ENCODE measurements around the gene AGPAT3. TPM values are rescaled to one million over a fixed set of nuclear protein-coding genes. Genes with fewer than 3 reads are reported as not detected.
A peak's percentile ranks its signal among the peaks of the same experiment; 100 is the strongest.

AGPAT3 gene
- total RNA-seq, 6 donors from 2014 or later = 55.0 to 102 (median 70.0) TPM

- peaks cover 0 to 7% (median 2%) of the 10 kb centered on the region in 4 donors for H3K4me1 ChIP-seq
- no peak for ATAC-seq (ENCODE audit: low FRiP score in 2 of 2)
- 91 to 92% methylated on average over 7 of the region's 7 CpGs for WGBS, 2 donors
- no peaks in the 10 kb centered on the region for H3K27me3 ChIP-seq
- peaks cover 9 to 60% (median 41%) of the 10 kb centered on the region in 4 donors for H3K36me3 ChIP-seq
- no peak overlapping the region for H3K27ac ChIP-seq
- TF ChIP-seq CTCF (IDR thresholded peaks at IDR 0.05) (no peak), EP300 (IDR thresholded peaks at IDR 0.05) (no peak), POLR2A (IDR thresholded peaks at IDR 0.05) (no peak), POLR2AphosphoS5 (IDR thresholded peaks at IDR 0.05) (no peak)
- DNase-seq = no peak
- H3K9me3 ChIP-seq = no peaks in the 10 kb centered on the region
- H3K4me3 ChIP-seq = no peak overlapping the region
Observed at GRCh38 chr21:43979654-43980053, 114.6 kb downstream of the AGPAT3 start.

- DNase-seq = no peak
- 88 to 89% methylated on average over 7 to 25 of the region's 26 CpGs for WGBS, 2 donors
Observed at GRCh38 chr21:43981151-43981870, 116.3 kb downstream of the AGPAT3 start.

GRCh38 chr21:43981871-43982210 is 116.8 kb downstream of the AGPAT3 start:
- DNase-seq (peak in 1 of 2 donors; percentile 63), ATAC-seq (ENCODE audit: low FRiP score in 2 of 2) (no peak)
- H3K27me3 ChIP-seq = no peaks in the 10 kb centered on the region
- H3K4me1 ChIP-seq = no peaks in the 10 kb centered on the region
- no peak overlapping the region for H3K27ac ChIP-seq
- no peak for TF ChIP-seq EP300 (IDR thresholded peaks at IDR 0.05)
- TF ChIP-seq POLR2A (IDR thresholded peaks at IDR 0.05) = no peak
- no peak for TF ChIP-seq CTCF (IDR thresholded peaks at IDR 0.05)
- no peak for TF ChIP-seq POLR2AphosphoS5 (IDR thresholded peaks at IDR 0.05)
- peaks cover 9 to 60% (median 41%) of the 10 kb centered on the region in 4 donors for H3K36me3 ChIP-seq
- H3K4me3 ChIP-seq = no peak overlapping the region
- 84 to 85% methylated on average over 7 to 13 of the region's 13 CpGs for WGBS, 2 donors
- no peaks in the 10 kb centered on the region for H3K9me3 ChIP-seq

More at GRCh38 chr21:43981151-43981870, 116.3 kb downstream of the AGPAT3 start:
- H3K4me3 ChIP-seq = no peak overlapping the region
- H3K27ac ChIP-seq = no peak overlapping the region
- no peaks in the 10 kb centered on the region for H3K9me3 ChIP-seq
- H3K27me3 ChIP-seq = no peaks in the 10 kb centered on the region
- no peaks in the 10 kb centered on the region for H3K4me1 ChIP-seq
- TF ChIP-seq CTCF (IDR thresholded peaks at IDR 0.05) (no peak), POLR2A (IDR thresholded peaks at IDR 0.05) (no peak), EP300 (IDR thresholded peaks at IDR 0.05) (no peak), POLR2AphosphoS5 (IDR thresholded peaks at IDR 0.05) (no peak)
- peaks cover 9 to 60% (median 41%) of the 10 kb centered on the region in 4 donors for H3K36me3 ChIP-seq
- peak in 1 of 2 donors; percentile 5 for ATAC-seq (ENCODE audit: low FRiP score in 2 of 2)

GRCh38 chr21:43982489-43983078 is 117.6 kb downstream of the AGPAT3 start:
- no peak overlapping the region for H3K4me3 ChIP-seq
- no peaks in the 10 kb centered on the region for H3K9me3 ChIP-seq
- no peaks in the 10 kb centered on the region for H3K27me3 ChIP-seq
- no peak overlapping the region for H3K27ac ChIP-seq
- TF ChIP-seq EP300 (IDR thresholded peaks at IDR 0.05) (no peak), POLR2A (IDR thresholded peaks at IDR 0.05) (no peak), CTCF (IDR thresholded peaks at IDR 0.05) (no peak), POLR2AphosphoS5 (IDR thresholded peaks at IDR 0.05) (no peak)
- 94 to 96% methylated on average over 32 of the region's 32 CpGs for WGBS, 2 donors
- DNase-seq (peak in 1 of 2 donors; percentile 73), ATAC-seq (ENCODE audit: low FRiP score in 2 of 2) (no peak)
- peaks cover 9 to 57% (median 41%) of the 10 kb centered on the region in 4 donors for H3K36me3 ChIP-seq
- H3K4me1 ChIP-seq = no peaks in the 10 kb centered on the region

All from upper lobe of left lung (tissue), 6 donors.